ENCODE results near the gene TMEM168. TPM values are rescaled to one million over a fixed set of nuclear protein-coding genes. Genes with fewer than 3 reads are reported as not detected.

TMEM168 gene
- polyA plus RNA-seq, 3 donors: 7.0 to 14.7 (median 14.6) TPM

DNA sequence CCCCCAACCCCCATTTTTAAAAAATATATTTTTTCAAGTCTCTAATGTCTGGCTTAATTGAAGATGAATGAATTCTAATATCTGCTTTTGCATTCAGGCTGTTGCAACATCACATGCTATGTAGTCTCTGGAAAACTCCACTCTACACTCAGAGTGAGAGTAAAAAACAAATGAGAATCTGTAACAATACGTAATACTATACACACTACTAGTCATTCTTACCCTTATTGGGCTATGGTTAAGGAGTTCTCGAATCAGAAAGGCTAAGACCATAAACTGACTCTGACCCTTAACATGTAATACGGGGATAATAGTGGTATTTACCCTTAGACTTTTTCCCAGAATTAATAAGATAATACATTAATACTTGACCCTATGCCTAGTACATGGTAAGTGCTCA is 42.9 kb upstream of the TMEM168 start:
- no peaks in the 10 kb centered on the region for H4K20me1 ChIP-seq (ENCODE audit: insufficient read depth, low read length)
- H3K9ac ChIP-seq (ENCODE audit: insufficient read depth, low read length, poor library complexity, severe bottlenecking): no peak overlapping the region
- no peaks in the 10 kb centered on the region for H3K4me1 ChIP-seq (ENCODE audit: control insufficient read depth in 1 of 2, insufficient read depth in 2 of 2, low read length in 2 of 2)
- Mint-ChIP-seq H3K9me3 (peaks cover 9 to 17% (median 12%) of the 10 kb centered on the region in 7 donors), H3K36me3 (peaks cover 33 to 42% of the 10 kb centered on the region in 2 donors), H3K4me3 (no peak overlapping the region), H3K4me1 (no peaks in the 10 kb centered on the region), H3K27me3 (ENCODE audit: low read depth in 3 of 3) (no peaks in the 10 kb centered on the region), H3K27ac (no peak overlapping the region)
- H3K9me3 ChIP-seq (replicated peaks in 1 of 2; ENCODE audit: control insufficient read depth in 1 of 2, insufficient read depth in 1 of 2, low read length in 2 of 2): peaks cover 0 to 21% of the 10 kb centered on the region in 2 donors
- intact Hi-C loops (cut with micrococcal nuclease): no loop called here
- no peak overlapping the region for H3K27ac ChIP-seq (ENCODE audit: low read depth in 1 of 2, low read length in 2 of 2)
- H3K27me3 ChIP-seq (ENCODE audit: control insufficient read depth in 2 of 2, insufficient read depth in 2 of 2, low read length in 2 of 2): no peaks in the 10 kb centered on the region
- no peak for DNase-seq
- H2AFZ ChIP-seq (ENCODE audit: insufficient read depth, low read depth, low read length, poor library complexity, severe bottlenecking): no peak overlapping the region
- no CpG with 5 or more reads among the region's 3 CpGs for WGBS (ENCODE audit: insufficient coverage)
- H3K4me3 ChIP-seq (replicated peaks in 1 of 3; ENCODE audit: low read depth in 2 of 3, low read length in 3 of 3): no peak overlapping the region
- H3K36me3 ChIP-seq (replicated peaks in 1 of 2; ENCODE audit: control insufficient read depth in 1 of 2, insufficient read depth in 2 of 2, low read length in 2 of 2): peaks cover 24 to 52% of the 10 kb centered on the region in 2 donors
- no peak overlapping the region for H3K4me2 ChIP-seq (replicated peaks; ENCODE audit: extremely low read depth, low read length, poor library complexity, severe bottlenecking)
- TF ChIP-seq, protein P1, sequence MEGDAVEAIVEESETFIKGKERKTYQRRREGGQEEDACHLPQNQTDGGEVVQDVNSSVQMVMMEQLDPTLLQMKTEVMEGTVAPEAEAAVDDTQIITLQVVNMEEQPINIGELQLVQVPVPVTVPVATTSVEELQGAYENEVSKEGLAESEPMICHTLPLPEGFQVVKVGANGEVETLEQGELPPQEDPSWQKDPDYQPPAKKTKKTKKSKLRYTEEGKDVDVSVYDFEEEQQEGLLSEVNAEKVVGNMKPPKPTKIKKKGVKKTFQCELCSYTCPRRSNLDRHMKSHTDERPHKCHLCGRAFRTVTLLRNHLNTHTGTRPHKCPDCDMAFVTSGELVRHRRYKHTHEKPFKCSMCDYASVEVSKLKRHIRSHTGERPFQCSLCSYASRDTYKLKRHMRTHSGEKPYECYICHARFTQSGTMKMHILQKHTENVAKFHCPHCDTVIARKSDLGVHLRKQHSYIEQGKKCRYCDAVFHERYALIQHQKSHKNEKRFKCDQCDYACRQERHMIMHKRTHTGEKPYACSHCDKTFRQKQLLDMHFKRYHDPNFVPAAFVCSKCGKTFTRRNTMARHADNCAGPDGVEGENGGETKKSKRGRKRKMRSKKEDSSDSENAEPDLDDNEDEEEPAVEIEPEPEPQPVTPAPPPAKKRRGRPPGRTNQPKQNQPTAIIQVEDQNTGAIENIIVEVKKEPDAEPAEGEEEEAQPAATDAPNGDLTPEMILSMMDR (IDR thresholded peaks at IDR 0.05): no peak
- H3K79me2 ChIP-seq (ENCODE audit: insufficient read depth, low read length): no peaks in the 10 kb centered on the region

DNA sequence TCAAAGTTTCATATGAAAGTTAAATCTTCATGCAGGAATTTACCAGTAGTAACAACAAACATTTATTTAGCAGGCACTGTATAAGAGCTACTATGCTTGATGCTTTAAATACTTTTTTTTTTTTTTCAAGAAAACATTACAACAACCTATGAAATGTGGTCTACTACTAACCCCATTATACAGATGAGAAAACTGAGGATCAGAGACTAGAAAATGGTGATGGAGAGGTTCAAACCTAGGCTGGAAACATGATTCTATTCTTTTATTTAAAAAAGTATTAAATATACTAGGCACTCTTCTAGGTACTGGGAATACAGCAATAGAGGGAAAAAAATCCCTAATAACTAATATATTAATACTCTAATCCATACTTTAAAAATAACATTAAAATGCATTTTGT is 40.6 kb upstream of the TMEM168 start:
- intact Hi-C loops (cut with micrococcal nuclease): no loop called here
- no peak for DNase-seq
- Histone ChIP-seq H3K27ac (ENCODE audit: low read depth in 1 of 2, low read length in 2 of 2) (no peak overlapping the region), H3K9me3 (replicated peaks in 1 of 2; ENCODE audit: control insufficient read depth in 1 of 2, insufficient read depth in 1 of 2, low read length in 2 of 2) (peaks cover 0 to 21% of the 10 kb centered on the region in 2 donors), H3K9ac (ENCODE audit: insufficient read depth, low read length, poor library complexity, severe bottlenecking) (no peak overlapping the region), H3K4me1 (ENCODE audit: control insufficient read depth in 1 of 2, insufficient read depth in 2 of 2, low read length in 2 of 2) (no peaks in the 10 kb centered on the region), H3K27me3 (ENCODE audit: control insufficient read depth in 2 of 2, insufficient read depth in 2 of 2, low read length in 2 of 2) (no peaks in the 10 kb centered on the region), H4K20me1 (ENCODE audit: insufficient read depth, low read length) (no peaks in the 10 kb centered on the region), H2AFZ (ENCODE audit: insufficient read depth, low read depth, low read length, poor library complexity, severe bottlenecking) (no peak overlapping the region), H3K4me3 (replicated peaks in 1 of 3; ENCODE audit: low read depth in 2 of 3, low read length in 3 of 3) (no peak overlapping the region), H3K79me2 (ENCODE audit: insufficient read depth, low read length) (no peaks in the 10 kb centered on the region), H3K4me2 (replicated peaks; ENCODE audit: extremely low read depth, low read length, poor library complexity, severe bottlenecking) (no peak overlapping the region), H3K36me3 (replicated peaks in 1 of 2; ENCODE audit: control insufficient read depth in 1 of 2, insufficient read depth in 2 of 2, low read length in 2 of 2) (peaks cover 24 to 52% of the 10 kb centered on the region in 2 donors)
- H3K27me3 Mint-ChIP-seq (ENCODE audit: low read depth in 3 of 3): no peaks in the 10 kb centered on the region
- TF ChIP-seq, protein P1 (IDR thresholded peaks at IDR 0.05): no peak
- H3K4me3 Mint-ChIP-seq: no peak overlapping the region
- H3K36me3 Mint-ChIP-seq: peaks cover 29 to 38% of the 10 kb centered on the region in 2 donors
- H3K27ac Mint-ChIP-seq: no peak overlapping the region
- peaks cover 9 to 15% (median 12%) of the 10 kb centered on the region in 7 donors for H3K9me3 Mint-ChIP-seq
- H3K4me1 Mint-ChIP-seq: no peaks in the 10 kb centered on the region

Measured in CD14-positive monocyte (primary cell).